Embryonic facial prominence (tissue), 1 donor: ENCODE results near the gene CHAT.

ENCODE experiments used
- DNase-seq: peaks from one replicate; pipeline ENCODE4 v3.0.0-alpha.2; 2016; ENCODE audit errors: extremely low spot score

Gene CHAT

DNA sequence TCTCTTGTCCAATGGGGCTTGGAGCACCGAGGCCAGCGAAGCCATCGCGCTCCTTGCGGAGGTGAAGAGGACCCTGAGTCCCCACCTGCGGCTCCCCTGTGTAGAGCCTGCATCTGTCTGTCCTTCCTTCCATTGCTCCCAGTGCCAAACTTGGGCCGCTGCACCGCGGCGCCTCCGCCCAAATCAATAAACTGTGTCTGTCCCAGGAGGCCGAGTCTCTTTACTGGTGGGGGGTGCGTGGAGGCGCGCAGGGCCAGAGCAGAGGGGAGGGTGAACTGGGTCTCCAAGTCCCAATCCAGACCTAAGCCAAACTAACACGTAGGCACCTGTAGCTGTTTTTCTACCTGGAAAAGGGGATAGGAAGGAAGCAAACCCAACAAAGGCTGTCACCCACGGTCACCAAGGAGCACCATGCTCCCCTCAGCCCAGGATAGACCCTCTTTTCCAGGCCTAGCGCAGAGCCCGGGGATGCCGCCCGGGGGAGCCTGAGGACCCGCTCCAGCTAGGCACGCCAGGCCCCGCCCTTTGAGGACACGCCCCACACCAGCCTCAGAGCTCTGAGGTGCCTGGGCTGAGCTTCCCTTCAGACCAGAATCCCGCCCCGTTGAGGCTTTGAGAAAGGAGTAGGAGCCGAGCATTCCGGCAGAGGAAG lies 1.2 kb upstream of the CHAT start:
- DNase-seq: no peak

DNA sequence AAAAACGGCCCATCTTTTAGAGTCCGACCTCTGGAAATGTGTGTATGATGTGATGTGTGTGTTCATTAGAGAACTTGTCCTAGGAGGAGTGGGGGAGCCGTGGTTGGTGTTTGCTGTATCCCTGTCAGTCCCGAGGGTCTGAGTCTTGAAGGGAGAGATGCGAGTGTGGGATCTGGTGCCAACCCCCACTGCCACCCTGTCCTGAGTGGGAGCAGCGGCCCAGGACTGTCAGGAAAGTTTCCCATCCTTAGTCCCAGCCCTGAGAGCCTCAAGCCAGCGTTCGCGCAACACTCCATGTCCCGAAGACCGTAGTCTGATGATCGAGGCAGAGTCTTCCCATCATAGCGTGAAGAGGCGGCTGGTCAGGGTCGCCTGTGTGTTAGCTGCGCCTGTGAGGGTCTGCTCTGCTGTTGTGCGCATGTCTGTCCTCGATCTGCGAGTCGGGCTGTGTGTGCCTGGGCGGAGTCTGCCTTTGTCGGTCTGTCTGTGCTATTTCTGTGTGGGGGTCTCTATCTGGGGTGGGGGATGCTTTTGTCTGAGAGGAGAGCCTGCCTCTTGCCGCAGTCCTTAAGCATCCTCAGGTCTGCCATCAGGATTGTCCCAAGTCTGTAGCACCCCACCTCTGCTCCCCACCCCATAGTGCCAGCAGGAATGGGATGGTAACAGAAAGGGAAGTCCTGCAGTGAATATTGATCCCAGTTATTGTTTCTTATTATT lies 514 bp upstream of the CHAT start:
- no peak for DNase-seq

DNA sequence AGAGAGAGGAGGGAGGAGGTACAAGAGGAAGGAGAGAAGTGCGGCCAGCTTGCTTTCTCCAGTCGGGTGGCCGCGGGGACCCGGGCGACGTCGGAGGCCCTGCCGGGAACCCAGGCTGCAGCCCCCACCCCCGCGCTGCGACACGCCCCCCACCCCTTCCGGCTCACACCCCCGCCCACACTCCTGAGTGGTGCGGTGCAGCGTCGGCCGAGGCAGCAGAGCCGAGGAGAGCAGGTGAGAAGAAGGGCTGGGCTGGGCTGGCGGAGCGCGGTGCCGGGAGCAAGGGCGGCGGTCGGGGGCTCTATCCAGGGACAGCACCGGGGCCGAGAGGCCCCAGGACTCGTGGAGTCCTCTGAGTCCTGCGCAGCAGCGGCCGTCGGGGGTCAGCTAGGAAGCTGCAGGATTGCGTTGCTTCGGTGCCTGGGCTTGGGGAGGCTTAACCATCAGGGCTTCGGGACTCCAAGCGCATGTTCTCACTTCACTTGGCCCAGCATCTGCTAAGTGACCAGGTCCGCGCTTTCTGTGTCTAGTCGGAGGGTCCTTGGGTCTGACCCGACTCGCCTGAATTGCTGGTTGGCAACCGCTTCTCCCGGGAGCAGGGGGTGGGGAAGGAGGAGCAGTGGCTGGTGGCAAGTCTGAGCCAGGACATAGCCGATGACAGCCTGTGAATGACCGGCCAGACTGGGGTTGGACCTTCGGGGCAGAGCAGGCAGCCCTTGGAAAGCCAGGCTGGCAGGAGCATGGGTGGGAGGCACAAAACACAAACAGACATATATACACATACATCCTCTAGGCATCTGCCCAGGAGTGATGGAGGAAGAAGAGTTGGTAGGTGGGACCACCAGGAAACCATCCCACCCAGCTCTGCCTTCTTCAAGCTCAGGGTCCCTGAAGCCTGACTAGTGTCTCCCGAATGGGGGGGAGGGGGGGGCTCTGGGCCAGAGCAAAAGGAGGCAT lies 683 bp downstream of the CHAT start:
- no peak for DNase-seq

DNA sequence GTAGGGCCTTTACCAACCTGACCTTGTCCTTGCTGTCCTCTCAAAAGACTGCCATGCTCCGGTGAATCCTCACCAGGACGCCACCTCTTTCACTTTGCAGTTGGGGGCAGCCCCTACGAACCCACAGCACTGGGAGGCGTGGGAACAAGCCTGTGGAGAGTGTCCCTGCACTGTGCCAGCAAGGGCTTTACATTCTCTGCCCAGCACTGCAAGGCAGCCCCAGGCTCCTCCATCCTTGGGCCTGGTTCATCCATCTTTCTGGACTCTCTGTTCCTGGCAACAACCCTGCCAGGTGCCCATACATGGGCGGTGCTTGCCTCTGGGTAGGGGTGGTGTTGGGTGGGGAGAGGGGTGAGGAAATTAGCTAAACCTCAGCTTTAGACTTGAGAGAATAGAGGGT lies 1.4 kb downstream of the CHAT start:
- DNase-seq: no peak

DNA sequence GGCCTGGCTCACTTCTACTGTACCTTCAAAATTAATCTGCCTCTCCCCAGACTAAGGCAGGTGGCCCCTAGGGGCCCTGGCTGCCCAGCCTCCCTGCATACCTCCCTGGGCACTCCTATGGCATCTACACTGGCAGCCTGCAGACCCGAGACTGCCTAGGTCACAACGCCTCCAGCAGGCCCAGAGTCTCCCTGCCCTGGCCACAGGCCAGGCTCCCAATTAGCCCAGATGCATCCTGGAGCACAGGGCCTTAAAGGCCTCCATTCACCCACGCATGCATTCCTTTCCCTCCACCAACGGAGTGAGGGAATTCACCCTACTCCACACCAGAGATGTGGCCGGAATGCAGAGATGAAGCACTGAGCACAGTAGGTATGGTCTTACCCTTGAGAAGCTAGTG lies 1.9 kb downstream of the CHAT start:
- DNase-seq: no peak

DNA sequence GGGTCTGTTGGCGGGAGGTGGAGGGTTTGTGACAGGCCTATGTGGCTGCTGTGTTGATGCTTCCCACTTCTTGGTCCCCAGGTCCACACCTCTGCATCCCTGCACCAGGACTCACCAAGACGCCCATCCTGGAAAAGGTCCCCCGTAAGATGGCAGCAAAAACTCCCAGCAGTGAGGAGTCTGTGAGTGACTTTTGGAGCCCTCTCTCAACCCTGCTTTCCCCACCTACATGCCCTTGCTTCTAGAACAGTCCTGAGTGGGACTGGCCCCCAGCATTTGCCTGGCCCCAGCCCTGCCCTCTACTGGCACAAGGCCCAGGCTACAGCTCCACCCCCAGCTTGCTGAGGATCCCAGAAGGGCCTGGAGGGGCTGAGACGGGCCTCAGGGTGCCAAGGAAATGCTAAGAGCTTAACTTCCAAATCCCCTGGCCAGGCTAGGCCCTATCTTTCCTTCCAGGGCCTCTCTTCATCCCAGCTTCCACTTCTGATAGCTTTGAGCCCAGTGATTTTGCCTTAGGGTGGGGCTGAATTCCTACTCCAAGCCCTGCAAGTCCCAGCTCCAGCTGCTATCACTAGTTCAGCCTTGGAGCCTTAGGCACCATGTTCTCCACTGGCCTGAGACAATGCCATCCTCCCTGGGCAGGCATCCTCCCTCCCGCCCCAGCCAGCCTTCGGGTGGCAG lies 2.7 kb downstream of the CHAT start:
- DNase-seq: no peak

GRCh38 chr10:49617121-49618020 lies 3.5 kb downstream of the CHAT start:
- no peak for DNase-seq

DNA sequence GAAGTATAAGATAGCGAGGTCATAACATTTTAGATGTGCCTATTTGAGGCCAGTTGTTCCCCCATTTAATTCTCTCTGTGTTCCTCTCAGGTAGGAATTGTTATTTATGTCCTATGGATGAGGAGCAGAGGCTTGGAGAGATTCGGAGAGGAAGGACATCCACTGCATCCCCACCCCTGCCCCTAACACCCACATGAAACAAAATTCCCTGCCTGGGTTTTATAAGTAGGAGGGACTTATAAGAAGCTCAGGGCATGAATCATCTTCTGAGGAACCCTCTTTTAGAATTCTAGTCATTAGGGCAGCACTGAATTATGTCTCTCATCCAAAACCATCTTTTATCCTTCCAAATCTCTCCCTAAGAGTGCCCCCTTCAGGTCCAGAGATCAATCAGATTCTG lies 5.0 kb downstream of the CHAT start:
- no peak for DNase-seq

- no peak for DNase-seq
These were observed 5.8 kb downstream of the CHAT start for GRCh38 chr10:49619613-49620012.

GRCh38 chr10:49620286-49620810 lies 6.5 kb downstream of the CHAT start:
- DNase-seq: no peak

DNA sequence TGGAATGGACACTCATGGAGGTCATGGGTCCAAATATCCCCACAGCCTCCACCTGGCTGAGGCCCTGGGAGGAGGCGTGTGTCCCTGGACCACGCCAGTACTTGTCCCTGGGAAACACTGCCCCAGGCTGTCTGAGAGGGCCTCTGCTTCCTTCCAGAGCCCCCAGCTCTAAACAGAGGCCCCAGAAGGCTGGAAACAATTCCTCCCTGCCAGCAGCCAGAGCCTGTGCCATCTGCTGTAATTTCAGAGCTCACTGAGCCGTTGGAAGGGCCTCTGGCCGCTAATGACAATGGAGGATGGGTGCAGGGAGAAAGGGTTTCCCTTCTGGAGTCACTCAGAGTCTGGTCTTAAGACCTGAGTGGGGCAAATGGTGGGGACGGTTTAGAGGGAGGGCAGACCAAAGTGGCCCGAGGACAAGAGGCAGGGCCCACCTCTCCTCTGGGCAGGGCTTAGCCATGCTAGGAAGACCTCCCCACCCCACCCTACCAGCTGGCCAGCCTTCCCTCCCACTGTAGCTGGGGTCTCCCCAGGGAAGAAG lies 7.1 kb downstream of the CHAT start:
- no peak for DNase-seq

DNA sequence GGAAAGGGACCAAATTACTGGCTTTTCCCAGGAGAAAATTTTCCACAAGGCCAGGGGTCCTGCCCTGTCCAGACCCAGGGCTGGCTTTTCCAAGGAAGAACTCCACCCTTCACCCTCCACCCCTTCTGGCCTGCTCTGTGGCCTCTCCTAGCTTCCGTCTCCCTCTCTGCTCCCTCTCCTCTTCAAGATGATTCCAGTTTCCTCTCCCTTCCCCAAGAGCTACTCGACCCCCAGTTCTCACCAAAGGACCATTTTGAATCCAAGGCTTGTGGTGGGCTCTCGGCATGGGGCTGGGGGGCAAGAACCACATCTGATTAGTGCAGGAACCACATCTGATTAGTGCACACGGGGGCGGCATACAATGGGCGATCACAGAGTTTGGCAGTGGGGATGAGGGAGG lies 7.7 kb downstream of the CHAT start:
- no peak for DNase-seq

DNA sequence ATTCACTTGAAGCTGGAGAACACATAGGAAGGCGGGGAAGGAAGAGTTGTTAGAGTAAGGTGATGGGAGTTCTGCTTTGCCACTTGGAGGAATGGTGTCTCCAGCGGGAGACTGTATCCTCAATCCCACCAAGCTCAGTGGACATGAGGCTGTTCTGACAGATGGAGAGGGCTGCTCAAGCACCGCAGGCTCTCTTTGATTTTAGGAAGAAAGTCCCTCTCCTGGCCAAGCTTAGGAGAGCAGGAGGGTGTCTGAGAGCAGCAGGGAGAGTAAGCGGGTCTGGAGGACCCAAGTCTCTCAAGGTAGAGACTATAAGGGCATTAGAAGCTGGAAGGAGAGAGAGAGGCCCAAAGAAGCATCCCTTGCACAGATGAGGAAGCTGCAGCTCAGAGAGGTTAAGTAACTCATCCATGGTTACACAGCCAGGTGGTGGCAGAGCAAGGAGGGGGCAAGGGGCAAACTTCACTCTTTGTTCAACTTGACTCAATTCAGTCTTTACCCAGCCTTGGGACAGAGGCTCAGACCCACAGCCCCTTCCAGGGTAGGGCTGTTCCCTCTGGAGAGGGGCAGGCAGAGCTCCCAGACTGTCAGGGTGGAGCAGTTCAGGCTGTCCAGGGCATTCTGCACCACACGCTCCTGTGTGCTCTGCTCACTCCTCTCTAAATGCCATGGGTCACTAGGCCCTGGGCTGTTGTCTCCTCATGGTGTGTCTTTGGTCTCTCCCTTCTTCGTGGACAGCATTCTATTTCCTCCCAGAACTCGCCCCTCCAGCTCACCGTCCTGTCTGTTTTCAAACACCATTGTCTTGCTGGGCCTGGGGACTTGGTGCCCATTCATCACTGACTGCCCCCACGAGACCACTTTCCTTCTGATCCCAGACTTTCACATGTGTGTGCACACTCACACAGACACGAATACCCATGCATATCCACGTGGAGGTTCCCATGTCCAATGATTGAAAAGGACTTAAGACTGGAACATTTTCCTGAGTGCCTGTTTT lies 8.9 kb downstream of the CHAT start:
- DNase-seq: no peak

GRCh38 chr10:49624629-49625028 lies 10.8 kb downstream of the CHAT start:
- DNase-seq: no peak

GRCh38 chr10:49625411-49625810 lies 11.6 kb downstream of the CHAT start:
- no peak for DNase-seq

DNA sequence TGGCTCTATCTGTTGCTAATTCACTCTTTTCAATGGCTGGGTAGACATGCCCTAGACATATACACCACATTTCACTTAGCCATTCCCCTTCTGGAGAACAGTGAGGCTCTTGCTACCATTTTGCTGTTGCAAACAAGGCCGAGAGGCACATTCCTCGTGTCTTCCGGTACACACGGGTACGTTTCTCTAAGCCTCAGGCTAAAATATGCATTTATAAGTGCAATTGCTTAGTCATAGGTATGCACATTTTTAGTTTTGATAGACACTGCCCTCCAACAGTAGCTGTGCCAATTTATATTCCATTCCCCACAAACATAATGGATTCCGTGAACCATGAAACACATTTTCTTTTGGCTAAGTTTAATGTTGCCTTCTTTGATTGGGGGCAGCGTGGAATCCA lies 13.2 kb downstream of the CHAT start:
- no peak for DNase-seq

DNA sequence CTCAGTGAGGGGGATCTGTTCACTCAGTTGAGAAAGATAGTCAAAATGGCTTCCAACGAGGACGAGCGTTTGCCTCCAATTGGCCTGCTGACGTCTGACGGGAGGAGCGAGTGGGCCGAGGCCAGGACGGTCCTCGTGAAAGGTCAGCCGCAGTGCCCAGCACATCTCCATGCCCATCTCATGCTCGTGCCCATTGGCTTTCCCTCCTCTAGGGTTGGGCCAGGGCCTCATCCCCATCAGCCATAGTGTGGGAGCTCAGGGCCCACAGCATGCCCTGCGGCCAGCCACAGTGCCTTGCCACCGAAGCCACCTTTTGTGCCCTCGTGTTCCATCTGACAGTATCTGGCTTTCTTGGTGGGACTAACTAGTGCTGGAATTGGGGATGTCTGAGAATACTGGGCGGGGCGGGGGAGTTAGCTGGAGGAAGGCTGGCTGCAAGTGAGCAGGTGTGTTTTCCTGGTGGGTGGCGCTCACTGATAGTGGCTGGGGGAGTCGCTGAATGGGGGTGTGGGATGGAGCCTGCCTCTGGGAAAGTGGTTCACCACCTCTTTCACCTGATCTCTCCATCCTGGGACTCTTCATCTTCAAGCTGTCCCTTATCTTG lies 13.9 kb downstream of the CHAT start:
- no peak for DNase-seq

DNA sequence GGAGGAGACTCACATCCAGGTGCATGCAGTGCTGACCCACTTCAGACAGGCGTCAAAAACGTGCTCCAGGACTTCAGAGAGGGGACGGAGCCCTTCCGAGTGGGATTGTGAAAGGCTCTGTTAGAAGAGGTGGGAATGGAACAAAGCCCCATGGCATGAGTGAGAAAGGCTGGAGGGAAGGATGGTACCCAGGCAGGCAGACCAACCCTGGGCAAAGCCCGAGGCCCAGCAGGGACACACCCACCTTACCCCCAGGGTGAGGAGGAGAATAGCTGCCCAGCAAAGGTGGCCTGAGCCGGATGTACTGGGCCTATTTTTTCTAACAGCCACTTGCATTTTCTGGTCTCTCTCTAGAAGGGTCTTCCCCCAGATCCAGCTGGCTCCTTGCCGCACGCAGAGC lies 14.8 kb downstream of the CHAT start:
- no peak for DNase-seq

- DNase-seq: no peak
These were observed 15.6 kb downstream of the CHAT start for GRCh38 chr10:49629431-49629881.
